Stromal cell of bone marrow (primary cell): ENCODE data around the gene TREML4.
"Not testable (repeated sequence)": the region's sequence is repeated elsewhere in the genome, so short reads cannot be mapped to it uniquely, and the experiment has no call there.

Experiments
- DNase-seq: peaks from one replicate; pipeline ENCODE4 v3.0.0-alpha.2; 2012; ENCODE audit warnings: low read depth

The TREML4 gene

GRCh38 chr6:41228096-41228495, at the start of gene TREML4:
TSS of gene TREML4 (plus strand) at chr6:41228349. CDS start at chr6:41228428, 79 bp downstream.
- no peak for DNase-seq

- no peak for DNase-seq
These were observed 49.0 kb upstream of the TREML4 start for GRCh38 chr6:41179163-41179562.

DNA sequence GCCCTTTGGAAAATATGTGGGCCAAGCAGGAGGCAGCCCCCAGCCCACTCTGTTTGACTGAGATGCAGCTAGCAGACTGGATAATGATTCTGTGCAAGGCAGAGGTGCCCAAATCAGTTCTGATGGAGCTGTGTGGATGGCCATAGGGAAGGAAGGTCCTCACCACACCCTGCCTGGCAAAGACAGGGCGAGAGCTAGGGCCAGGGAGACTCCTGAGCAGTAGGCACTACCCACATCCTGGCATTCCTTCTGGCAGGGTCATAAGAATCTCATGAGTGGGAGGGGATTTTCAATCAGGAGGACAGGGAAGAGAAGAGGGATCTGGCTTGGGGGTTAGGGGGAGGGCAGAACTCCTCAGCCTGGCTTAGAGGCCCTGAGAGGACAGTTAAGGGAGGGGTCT, 46.6 kb upstream of the TREML4 start:
- no peak for DNase-seq

DNA sequence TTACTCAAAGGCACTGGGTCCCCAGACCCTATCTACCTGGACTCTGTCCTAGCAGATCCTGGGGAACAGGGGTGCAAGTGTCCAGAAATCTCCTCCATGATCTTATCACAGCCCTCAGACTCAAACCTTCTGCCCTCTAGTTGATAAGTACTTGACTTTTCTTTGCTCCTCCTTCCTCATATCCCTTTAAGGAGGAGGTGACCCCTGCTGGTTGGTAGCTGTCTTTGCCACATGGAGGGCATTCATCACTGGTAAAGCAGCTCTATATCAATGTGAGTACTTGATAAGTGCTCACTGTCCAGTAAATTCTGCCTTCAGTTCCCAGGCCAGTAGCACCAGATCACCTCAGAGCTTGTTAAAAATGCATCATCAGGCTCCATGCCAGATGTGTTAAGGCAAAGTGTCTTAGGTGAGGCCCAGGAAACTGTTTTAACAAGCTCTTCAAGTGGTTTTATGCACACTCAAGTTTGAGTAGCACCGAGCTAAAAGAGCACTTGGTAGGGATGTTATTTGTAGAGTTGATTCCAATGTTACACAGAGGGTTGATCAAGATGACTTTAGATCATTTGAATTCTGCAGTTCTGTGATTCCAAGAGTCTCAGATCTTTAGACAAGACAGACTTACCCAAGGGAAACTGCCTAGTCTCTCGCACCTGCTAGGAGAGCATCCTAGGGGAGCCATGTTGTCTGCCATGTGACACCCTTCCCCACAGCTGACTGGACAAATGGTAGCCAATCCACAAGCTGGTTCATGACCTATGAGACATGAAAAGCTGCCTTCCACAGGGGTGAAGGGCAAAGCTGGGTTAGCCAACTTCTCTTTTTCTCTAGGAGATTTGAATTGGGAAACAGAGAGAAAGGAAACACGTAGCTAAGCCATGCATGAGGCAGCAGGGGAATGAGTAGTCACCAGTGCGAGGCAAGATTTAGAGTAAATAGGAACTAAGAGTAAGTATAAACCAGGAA, 45.8 kb upstream of the TREML4 start:
- DNase-seq = peak; percentile 22

GRCh38 chr6:41184761-41185160, 43.4 kb upstream of the TREML4 start:
- DNase-seq = no peak

DNA sequence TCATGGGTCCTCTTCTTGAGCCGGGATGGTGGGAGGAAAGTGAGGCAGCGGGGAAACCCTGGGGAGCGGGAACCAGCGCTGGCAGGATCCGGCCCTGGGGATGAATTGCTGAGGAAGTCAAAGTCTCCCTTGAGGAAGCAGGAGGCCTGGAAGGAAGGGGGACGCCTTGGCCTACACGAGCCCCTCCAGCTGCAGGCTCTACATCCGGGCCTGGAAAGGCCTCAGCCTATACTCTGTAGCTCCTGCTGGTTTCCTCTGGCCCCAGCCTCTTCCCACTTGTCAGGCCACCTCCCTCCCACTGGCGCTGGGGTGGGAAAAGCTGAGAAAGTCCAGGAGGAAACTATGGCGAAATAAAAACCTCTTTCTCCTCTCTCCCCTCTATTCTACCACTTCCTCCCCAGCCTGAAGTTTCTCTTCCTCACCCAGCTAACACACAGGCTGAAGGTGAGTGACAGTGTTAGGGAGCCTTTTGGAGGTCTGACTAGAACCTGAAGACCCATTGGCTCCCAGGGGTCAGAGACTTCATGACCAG, 42.1 kb upstream of the TREML4 start:
- DNase-seq = no peak

DNA sequence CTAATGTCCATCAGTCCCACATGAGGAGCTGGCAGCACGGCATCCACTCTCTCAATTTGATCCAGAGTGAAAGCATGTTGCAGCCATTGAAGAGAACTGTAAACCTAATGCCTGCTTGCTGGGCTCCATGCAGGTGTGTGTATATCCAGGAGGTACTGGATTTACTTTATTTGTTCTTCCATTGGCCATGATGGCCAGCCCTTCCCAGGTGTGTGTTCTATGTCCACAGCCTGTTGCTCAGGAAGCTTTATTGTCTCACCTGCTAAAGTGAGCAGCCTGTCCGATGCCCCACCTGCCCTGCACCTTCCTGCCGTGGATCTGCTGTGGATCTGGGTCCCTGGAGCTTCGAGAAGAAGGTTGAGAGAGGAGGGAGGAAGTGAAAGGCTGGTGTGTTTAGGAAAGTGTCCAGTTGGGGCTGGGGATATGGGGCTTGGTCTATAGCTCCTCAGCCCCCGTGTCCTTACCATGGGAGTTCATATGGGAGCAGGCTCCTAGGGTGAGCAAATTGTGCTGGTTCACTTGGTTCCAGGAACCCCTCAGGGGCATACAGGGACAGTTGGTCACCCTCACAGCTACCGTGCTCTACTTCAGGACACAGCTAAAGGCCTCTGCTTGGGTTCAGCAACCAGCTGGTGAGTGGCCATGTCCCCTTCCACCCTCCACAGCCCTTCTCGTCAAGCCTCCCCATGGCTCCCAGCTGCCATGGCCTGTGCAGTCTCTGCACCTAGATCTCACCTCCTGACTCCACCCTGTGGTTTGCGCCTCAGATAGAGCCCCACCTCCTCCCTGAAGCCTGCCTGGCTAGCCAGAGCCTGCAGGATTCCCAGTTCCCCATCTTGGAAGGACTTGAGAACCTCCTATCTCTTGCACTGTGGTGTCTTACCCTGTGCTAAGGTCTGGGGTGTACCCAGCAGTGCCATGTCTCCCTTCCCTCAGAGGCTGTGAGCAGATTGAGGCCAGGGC, 39.9 kb upstream of the TREML4 start:
- DNase-seq = no peak

- DNase-seq = not testable (repeated sequence)
These were observed 39.1 kb upstream of the TREML4 start for GRCh38 chr6:41189046-41189445.

GRCh38 chr6:41189967-41190366, 38.2 kb upstream of the TREML4 start:
- no peak for DNase-seq

DNA sequence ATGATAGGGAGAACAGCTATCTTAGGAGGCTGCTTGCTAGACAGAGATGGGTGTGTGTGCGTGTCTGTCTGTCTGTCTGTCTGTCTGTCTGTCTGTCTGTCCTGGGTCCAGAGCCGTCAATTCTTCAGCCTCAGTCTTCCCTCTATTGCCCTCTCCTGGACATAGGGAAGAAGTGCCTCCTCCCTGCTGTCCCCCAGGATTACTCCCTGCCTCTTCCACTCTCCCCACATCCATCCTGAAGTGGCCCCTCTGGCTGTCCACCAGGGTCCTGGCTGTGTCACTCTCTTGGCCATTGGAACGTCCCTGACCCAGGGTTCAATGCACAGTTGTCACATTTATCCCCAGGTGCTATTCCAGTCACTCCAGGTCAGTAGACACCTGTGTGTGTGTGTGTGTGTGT, 37.4 kb upstream of the TREML4 start:
- DNase-seq = no peak

GRCh38 chr6:41191569-41191968, 36.6 kb upstream of the TREML4 start:
- DNase-seq = no peak

- no peak for DNase-seq
These were observed 34.9 kb upstream of the TREML4 start for GRCh38 chr6:41193171-41193734.

DNA sequence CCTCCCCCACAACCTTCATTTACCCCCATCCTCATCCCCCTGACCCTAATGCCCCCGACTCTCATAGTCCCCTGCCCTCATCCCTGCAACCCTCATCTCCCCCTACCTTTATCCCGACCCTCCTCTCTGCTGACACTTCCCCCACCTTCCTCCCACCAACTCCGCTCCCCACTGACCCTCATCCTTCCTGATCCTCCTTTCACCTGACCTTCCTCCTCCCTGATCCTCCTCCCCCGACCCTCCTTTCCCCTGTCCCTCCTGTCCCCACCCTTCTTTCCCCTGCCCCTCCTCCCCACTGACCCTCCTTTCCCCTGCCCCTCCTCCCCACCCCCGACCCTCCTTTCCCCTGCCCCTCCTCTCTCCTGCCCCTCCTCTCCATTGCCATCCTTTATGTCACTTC, 34.3 kb upstream of the TREML4 start:
- no peak for DNase-seq

- DNase-seq = no peak
These were observed 33.8 kb upstream of the TREML4 start for GRCh38 chr6:41194386-41194785.

DNA sequence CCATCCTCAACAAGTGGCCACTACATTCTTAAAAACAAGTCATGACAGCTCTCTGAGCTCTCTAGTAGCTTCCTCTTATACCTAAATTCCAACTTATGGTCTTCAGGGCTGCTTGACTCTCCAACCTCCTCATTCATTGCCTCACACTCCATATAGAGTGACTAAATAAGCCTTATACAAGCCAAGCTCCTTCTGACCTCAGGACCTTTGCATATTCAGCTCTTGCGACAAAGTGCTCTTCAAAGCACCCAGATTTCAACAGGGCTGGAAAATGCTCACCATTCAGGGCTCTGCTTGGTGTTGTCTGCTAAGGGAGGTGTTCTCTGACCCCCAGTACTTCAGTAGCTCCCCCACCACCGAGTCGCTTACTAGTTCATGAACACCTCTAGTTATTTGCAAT, 30.9 kb upstream of the TREML4 start:
- no peak for DNase-seq

- DNase-seq = no peak
These were observed 28.4 kb upstream of the TREML4 start for GRCh38 chr6:41199552-41200246.

GRCh38 chr6:41200296-41200900, 27.8 kb upstream of the TREML4 start:
- DNase-seq = no peak

DNA sequence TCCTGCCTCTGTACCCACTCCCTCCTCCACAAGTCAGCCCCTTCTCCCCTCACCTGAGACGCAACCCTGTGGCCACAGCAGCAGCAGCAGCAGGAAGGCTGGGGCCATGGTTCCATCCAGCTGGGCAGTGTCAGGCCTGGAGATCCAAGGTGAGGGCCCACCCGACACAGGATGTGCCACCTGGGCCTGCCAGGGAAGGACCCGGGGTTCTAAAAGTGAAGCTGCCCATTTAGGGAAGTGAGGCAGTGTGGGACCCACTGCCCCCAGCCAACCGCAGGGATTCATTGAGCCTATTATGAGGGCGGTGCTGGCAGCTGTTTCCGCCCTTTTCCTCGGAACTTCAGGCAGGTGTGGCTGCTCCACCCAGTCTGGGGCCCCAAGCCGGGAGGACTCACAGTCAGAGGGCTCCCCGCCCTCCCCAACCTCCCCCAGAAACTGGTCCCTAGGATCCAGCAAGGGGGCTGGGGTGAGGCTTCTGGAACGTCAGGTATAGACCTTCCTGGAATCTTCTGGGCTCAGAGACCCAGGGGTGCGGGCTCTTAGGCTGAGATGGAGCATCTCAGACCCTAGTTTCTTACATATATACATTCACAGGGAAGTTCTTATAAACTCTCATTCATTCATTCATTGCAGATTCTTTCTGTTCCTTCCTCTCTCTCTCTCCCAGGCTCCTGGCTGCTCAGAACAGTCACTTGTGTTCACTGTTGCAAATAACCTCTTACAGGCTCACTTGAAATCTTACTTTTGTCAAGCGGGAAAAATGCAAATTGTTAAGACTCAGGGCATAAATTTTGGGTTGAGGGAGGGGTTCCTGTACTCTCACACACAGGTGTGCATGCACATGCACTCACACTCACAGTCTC, 27.0 kb upstream of the TREML4 start, which contains the start of gene TREML2:
TSS of gene TREML2 (minus strand) at position 249 of the 863 bp plus-strand sequence. CDS start at position 108, 141 bp downstream.
- DNase-seq = no peak

- no peak for DNase-seq
These were observed 26.4 kb upstream of the TREML4 start for GRCh38 chr6:41201764-41202173.

DNA sequence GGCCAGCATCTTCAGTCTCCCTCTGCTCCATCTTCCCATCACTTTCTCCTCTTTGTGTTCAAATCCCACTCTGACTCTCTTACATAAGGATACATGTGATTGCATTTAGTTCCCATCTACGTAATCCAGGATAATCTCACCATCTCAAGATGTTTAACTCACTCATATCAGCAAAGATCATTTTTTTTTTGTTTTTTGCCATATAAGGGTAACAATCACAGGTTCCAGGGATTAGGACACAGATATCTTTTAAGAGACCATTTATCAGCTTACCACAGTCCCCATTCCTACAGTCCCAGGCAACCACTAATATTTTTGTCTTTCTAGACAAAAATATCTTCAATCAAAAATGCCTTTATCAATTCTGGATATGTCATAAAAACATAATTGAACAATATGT, 24.0 kb upstream of the TREML4 start:
- no peak for DNase-seq
